HepG2 (cell line): ENCODE data around the gene SLC27A1. TPM values are rescaled to one million over a fixed set of nuclear protein-coding genes. Genes with fewer than 3 reads are reported as not detected.

ENCODE experiments used
- ATAC-seq: fragments of 200-7000 bp; cut with Tn5 transposase; 3 replicates; pipeline ENCODE4 v1.9.1; 2020; ENCODE audit warnings: mild to moderate bottlenecking, moderate library complexity
- BruUV-seq: library from RNA; stranded (reverse); fragments of 400-500 nt; replicated peaks from 2 replicates; lab custom pipeline; 2021; lab: Mats Ljungman, UMichigan
- CTCF ChIA-PET: fragments of 300-600 bp; formaldehyde crosslinking; extraction: SDS; loops from one replicate; lab custom pipeline; 2021; ENCODE audit warnings: low total read pairs, inconsistent platforms, low intra/inter-chr PET ratio; lab: Yijun Ruan, JAX
- POLR2A ChIA-PET: fragments of 350-600 bp; sonication (Branson Sonifier 250); formaldehyde crosslinking; loops from one replicate; lab custom pipeline; 2020; ENCODE audit warnings: antibody characterized with exemption, inconsistent platforms; lab: Yijun Ruan, JAX
- DNase-seq: peaks from one replicate; pipeline ENCODE4 v3.0.0-alpha.2; 2015; ENCODE audit warnings: low spot score
- FAIRE-seq: peaks from 3 replicates; lab custom pipeline; 2011; peaks lifted over from hg19 to GRCh38; lab: Jason Lieb, UNC
- H2AFZ ChIP-seq: one replicate; pipeline ENCODE4 v1.6.1; 2011; ENCODE audit warnings: low read length, inconsistent platforms
- H3K27ac ChIP-seq: fragments of 300-600 bp; 3 replicates; pipeline ENCODE4 v1.8.0; 2011; ENCODE audit warnings: mixed run types, mild to moderate bottlenecking, mixed read lengths, low read length, inconsistent platforms; ENCODE audit not compliant: insufficient read depth; ENCODE audit errors: extremely low read length
- H3K27me3 ChIP-seq, 2 experiments: fragments of 200-600 bp in 1 of 2; 2 replicates in 1 of 2; 3 replicates in 1 of 2; pipeline versions ENCODE4 v1.6.0 to v1.8.0; 2011; ENCODE audit warnings: low read length in 2 of 2, mild to moderate bottlenecking in 2 of 2, moderate library complexity in 2 of 2, inconsistent platforms in 1 of 2; ENCODE audit not compliant: insufficient read depth in 2 of 2, control insufficient read depth in 1 of 2
- H3K36me3 ChIP-seq, 2 experiments: fragments of 200-600 bp in 1 of 2; replicated peaks in 1 of 2; 2 replicates in 1 of 2; 3 replicates in 1 of 2; pipeline versions ENCODE4 v1.5.1 to v1.8.0; 2011; ENCODE audit warnings: low read length in 2 of 2, inconsistent platforms in 1 of 2; ENCODE audit not compliant: insufficient read depth in 2 of 2, control insufficient read depth in 1 of 2
- H3K4me1 ChIP-seq: 2 replicates; pipeline ENCODE4 v1.5.1; 2012; ENCODE audit warnings: low read length, inconsistent platforms; ENCODE audit not compliant: insufficient read depth
- H3K4me2 ChIP-seq: 2 replicates; pipeline ENCODE4 v1.6.0; 2011; ENCODE audit warnings: low read depth, low read length, inconsistent platforms
- H3K4me3 ChIP-seq, 3 experiments: fragments of 200-600 bp in 1 of 3; sonication (generic), shearing (Covaris generic) in 1 of 3; replicated peaks in 1 of 3; 2 replicates each; pipeline ENCODE4 v1.5.1; 2011 to 2016; ENCODE audit warnings: low read length in 3 of 3, inconsistent platforms in 2 of 3, low read depth in 2 of 3, mild to moderate bottlenecking in 2 of 3, control low read depth in 1 of 3, mixed read lengths in 1 of 3; ENCODE audit not compliant: insufficient read depth in 1 of 3
- H3K79me2 ChIP-seq: one replicate; pipeline ENCODE4 v1.6.1; 2011; ENCODE audit warnings: low read length, inconsistent platforms; ENCODE audit not compliant: insufficient read depth
- H3K9ac ChIP-seq: 2 replicates; pipeline ENCODE4 v1.6.0; 2011; ENCODE audit warnings: mild to moderate bottlenecking, low read depth, low read length, inconsistent platforms; ENCODE audit not compliant: insufficient read depth
- H3K9me3 ChIP-seq: 2 replicates; pipeline ENCODE4 v1.5.1; 2012; ENCODE audit warnings: mild to moderate bottlenecking, low read length
- H4K20me1 ChIP-seq: 2 replicates; pipeline ENCODE4 v1.6.0; 2011; ENCODE audit warnings: inconsistent platforms, mild to moderate bottlenecking, low read length, moderate library complexity; ENCODE audit not compliant: insufficient read depth
- DMAP1 ChIP-seq: IDR thresholded peaks from 2 replicates; pipeline ENCODE4 v1.6.1; 2016
- ESRRA ChIP-seq: sonication (generic); formaldehyde crosslinking; IDR thresholded peaks from 2 replicates; pipeline ENCODE4 v1.5.1; 2020; ENCODE audit warnings: mild to moderate bottlenecking, low read depth, missing genetic modification reagents
- GLI4 ChIP-seq: sonication (generic); formaldehyde crosslinking; IDR thresholded peaks from 2 replicates; pipeline ENCODE4 v1.5.1; 2020; ENCODE audit warnings: missing genetic modification reagents, mild to moderate bottlenecking, moderate library complexity, borderline replicate concordance
- MIER2 ChIP-seq: IDR thresholded peaks from 2 replicates; pipeline ENCODE4 v1.6.1; 2016; ENCODE audit warnings: missing biosample characterization, missing genetic modification reagents
- PCBP1 ChIP-seq: fragments of 200-400 bp; formaldehyde crosslinking; IDR thresholded peaks from 2 replicates; pipeline ENCODE4 v1.6.1; 2017; ENCODE audit warnings: mild to moderate bottlenecking, low read depth, low read length, borderline replicate concordance
- SMARCC2 ChIP-seq: fragments of 450-650 bp; IDR thresholded peaks from 2 replicates; pipeline ENCODE4 v1.6.1; 2017; ENCODE audit warnings: antibody characterized with exemption, mild to moderate bottlenecking
- U2AF2 ChIP-seq: fragments of 200-400 bp; formaldehyde crosslinking; IDR thresholded peaks from 2 replicates; pipeline ENCODE4 v1.6.1; 2017; ENCODE audit warnings: low read depth, mild to moderate bottlenecking, low read length
- ZNF101 ChIP-seq: sonication (generic); formaldehyde crosslinking; IDR thresholded peaks from 2 replicates; pipeline ENCODE4 v1.4.0; 2020; ENCODE audit warnings: mild to moderate bottlenecking, low read depth, missing genetic modification reagents, borderline replicate concordance
- ZNF124 ChIP-seq: sonication (generic); formaldehyde crosslinking; IDR thresholded peaks from 2 replicates; pipeline ENCODE4 v1.4.0; 2020; ENCODE audit warnings: missing genetic modification reagents
- ZNF749 ChIP-seq: sonication (generic); formaldehyde crosslinking; IDR thresholded peaks from 2 replicates; pipeline ENCODE4 v1.8.0; 2022; ENCODE audit warnings: mild to moderate bottlenecking, missing genetic modification reagents, moderate library complexity, borderline replicate concordance
- ZNF768 ChIP-seq: sonication (generic); formaldehyde crosslinking; IDR thresholded peaks from 2 replicates; pipeline ENCODE4 v1.4.0; 2020; ENCODE audit warnings: missing genetic modification reagents
- WGBS: methylation state at CpG from one replicate; pipeline ENCODE4 v1.1.6; 2017; ENCODE audit warnings: low lambda C conversion rate; 5-methylcytosine and 5-hydroxymethylcytosine counted together
- in situ Hi-C: cut with HindIII; loops from 2 replicates; pipeline ENCODE4 v1.10.0; 2017; ENCODE audit warnings: low pct_unique_long_range_greater_than_20kb; ENCODE audit not compliant: extremely low pct_ligation_motif_present
- intact Hi-C: fragments of 100-400 bp; cut with micrococcal nuclease; formaldehyde crosslinking; loops from one replicate; pipeline ENCODE4 v1.10.0; 2022; ENCODE audit not compliant: unreplicated experiment
- polyA plus RNA-seq, 8 experiments: library from polyadenylated mRNA; depleted of rRNA in 3 of 8; stranded (reverse) in 7 of 8; unstranded in 1 of 8; fragments of >200 nt; fragmentation: Illumina TruSeq in 4 of 8; extraction: Trizol in 4 of 8; gene quantifications; 2 replicates each; pipeline versions ENCODE4 v1.2.1 to v1.2.3, GENCODE V29; 2011 to 2016; ENCODE audit warnings: low read depth in 4 of 8, missing spikeins in 1 of 8, mixed read lengths in 1 of 8; ENCODE audit not compliant: insufficient read depth in 1 of 8
- total RNA-seq, 5 experiments: library from RNA; depleted of rRNA; stranded (reverse); fragments of >200 nt; fragmentation: Illumina TruSeq; extraction: Trizol; gene quantifications; 2 replicates each; pipeline ENCODE4 v1.2.3, GENCODE V29; 2016; ENCODE audit warnings: low read depth in 1 of 5
- TF ChIP-seq, protein P1 (sequence below): sonication (generic); formaldehyde crosslinking; IDR thresholded peaks from 2 replicates; pipeline ENCODE4 v1.4.0; 2020; ENCODE audit warnings: missing genetic modification reagents
- TF ChIP-seq, protein P2 (sequence below): sonication (generic); formaldehyde crosslinking; IDR thresholded peaks from 2 replicates; pipeline ENCODE4 v1.8.1; 2022; ENCODE audit warnings: mild to moderate bottlenecking, missing genetic modification reagents
- TF ChIP-seq, protein P3 (sequence below): sonication (generic); formaldehyde crosslinking; IDR thresholded peaks from 2 replicates; pipeline ENCODE4 v1.4.0; 2020; ENCODE audit warnings: missing genetic modification reagents, borderline replicate concordance
- TF ChIP-seq, protein P4 (sequence below): sonication (generic); formaldehyde crosslinking; IDR thresholded peaks from 2 replicates; pipeline ENCODE4 v1.8.0; 2023; ENCODE audit warnings: mild to moderate bottlenecking, missing genetic modification reagents

The SLC27A1 gene
- total and polyA plus RNA-seq, 2 of the 13 experiments (the other 11 are each of a cell fraction or from before 2014, with no cell fraction given), result 4.1 to 8.8 TPM

DNA sequence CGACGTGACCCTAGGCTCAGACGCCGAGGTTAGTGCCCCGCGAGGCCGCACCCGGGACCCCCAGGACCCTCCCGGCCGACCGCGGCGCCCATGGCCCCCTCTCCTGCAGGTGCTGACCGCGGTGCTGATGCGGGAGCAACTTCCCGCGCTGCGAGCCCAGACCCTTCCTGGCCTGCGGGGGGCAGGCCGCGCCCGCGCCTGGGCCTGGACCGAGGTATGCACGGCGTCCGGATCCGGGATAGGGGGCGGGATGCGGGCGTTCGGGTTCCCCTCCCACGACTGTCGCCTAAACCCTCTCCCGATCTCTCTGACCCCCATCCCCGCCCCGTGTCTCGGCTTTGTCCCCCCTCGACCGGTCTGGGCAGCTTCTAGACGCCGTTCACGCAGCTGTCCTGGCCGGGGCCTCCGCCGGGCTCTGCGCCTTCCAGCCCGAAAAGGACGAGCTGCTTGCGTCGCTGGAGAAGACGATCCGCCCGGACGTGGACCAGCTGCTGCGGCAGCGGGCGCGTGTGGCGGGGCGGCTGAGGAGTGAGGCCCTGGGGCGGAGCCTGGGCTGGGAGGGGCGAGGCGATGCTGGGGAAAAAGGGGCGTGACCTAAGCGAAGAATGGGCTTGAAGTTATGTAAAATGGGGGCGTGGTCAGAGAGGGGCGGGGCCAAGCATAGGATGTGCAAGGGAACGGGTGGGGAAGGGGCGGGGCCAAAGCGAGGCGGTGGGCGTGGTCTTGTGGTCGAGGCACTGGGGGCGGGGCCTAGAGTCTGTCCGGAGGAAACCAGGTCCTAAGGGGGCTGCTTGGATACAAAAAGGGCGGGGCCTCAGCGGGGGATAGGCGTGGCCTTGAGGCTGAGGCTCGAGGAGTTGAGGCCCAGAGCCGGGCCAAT, 69.2 kb downstream of the SLC27A1 start:
- H3K27me3 ChIP-seq, result peaks cover 0 to 23% of the 10 kb centered on the region in 2 experiments; a peak in 3 of 5 replicates
- peak; percentile 86 for ATAC-seq
- POLR2A ChIA-PET, result interaction anchor here (1.6 kb wide), 1 partner anchor 28 kb away, joined by 6 read pairs; the partner anchor contains the start of gene PGLS
- no peaks in the 10 kb centered on the region for H3K79me2 ChIP-seq
- peak; percentile 51 for FAIRE-seq
- no peaks in the 10 kb centered on the region for H4K20me1 ChIP-seq
- H3K4me3 ChIP-seq, result peak overlapping the region; percentile 47 to 71 (median 56)
- intact Hi-C loops, result loop anchor here (1.0 kb wide), 1 partner anchor 35 kb away; no protein-coding TSS in a partner anchor
- peak overlapping the region; percentile 79 for H3K4me2 ChIP-seq
- no peaks in the 10 kb centered on the region for H3K36me3 ChIP-seq
- peak; percentile 85 for DNase-seq
- BruUV-seq, result no TSS peak
- WGBS, result 1% methylated on average over 50 of the region's 82 CpGs
- in situ Hi-C loops, result no loop called here
- H2AFZ ChIP-seq, result no peak overlapping the region
- no peak overlapping the region for H3K27ac ChIP-seq
- CTCF ChIA-PET, result no interaction called here
- H3K9ac ChIP-seq, result 0 out of 2 replicates have a peak overlapping the region, but pooled peaks have one; percentile 22
- no peaks in the 10 kb centered on the region for H3K9me3 ChIP-seq
- H3K4me1 ChIP-seq, result peaks cover 19% of the 10 kb centered on the region
- TF ChIP-seq, protein P1, sequence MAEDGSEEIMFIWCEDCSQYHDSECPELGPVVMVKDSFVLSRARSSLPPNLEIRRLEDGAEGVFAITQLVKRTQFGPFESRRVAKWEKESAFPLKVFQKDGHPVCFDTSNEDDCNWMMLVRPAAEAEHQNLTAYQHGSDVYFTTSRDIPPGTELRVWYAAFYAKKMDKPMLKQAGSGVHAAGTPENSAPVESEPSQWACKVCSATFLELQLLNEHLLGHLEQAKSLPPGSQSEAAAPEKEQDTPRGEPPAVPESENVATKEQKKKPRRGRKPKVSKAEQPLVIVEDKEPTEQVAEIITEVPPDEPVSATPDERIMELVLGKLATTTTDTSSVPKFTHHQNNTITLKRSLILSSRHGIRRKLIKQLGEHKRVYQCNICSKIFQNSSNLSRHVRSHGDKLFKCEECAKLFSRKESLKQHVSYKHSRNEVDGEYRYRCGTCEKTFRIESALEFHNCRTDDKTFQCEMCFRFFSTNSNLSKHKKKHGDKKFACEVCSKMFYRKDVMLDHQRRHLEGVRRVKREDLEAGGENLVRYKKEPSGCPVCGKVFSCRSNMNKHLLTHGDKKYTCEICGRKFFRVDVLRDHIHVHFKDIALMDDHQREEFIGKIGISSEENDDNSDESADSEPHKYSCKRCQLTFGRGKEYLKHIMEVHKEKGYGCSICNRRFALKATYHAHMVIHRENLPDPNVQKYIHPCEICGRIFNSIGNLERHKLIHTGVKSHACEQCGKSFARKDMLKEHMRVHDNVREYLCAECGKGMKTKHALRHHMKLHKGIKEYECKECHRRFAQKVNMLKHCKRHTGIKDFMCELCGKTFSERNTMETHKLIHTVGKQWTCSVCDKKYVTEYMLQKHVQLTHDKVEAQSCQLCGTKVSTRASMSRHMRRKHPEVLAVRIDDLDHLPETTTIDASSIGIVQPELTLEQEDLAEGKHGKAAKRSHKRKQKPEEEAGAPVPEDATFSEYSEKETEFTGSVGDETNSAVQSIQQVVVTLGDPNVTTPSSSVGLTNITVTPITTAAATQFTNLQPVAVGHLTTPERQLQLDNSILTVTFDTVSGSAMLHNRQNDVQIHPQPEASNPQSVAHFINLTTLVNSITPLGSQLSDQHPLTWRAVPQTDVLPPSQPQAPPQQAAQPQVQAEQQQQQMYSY (CRISPR knock-in tag), result no peak
- TF ChIP-seq ZNF101 (CRISPR knock-in tag) (no peak), ZNF124 (CRISPR knock-in tag) (no peak), ZNF749 (CRISPR knock-in tag) (no peak), SMARCC2 (no peak), MIER2 (CRISPR knock-in tag) (peak; percentile 92), GLI4 (no peak; the same call in 1 of the 2 replicates), U2AF2 (no peak), ESRRA (CRISPR knock-in tag) (no peak), ZNF768 (CRISPR knock-in tag) (peak; percentile 19; the same call in 1 of the 2 replicates), DMAP1 (no peak), PCBP1 (0 out of 2 replicates have a peak, but pooled peaks have one; percentile 46)
- TF ChIP-seq, protein P2, sequence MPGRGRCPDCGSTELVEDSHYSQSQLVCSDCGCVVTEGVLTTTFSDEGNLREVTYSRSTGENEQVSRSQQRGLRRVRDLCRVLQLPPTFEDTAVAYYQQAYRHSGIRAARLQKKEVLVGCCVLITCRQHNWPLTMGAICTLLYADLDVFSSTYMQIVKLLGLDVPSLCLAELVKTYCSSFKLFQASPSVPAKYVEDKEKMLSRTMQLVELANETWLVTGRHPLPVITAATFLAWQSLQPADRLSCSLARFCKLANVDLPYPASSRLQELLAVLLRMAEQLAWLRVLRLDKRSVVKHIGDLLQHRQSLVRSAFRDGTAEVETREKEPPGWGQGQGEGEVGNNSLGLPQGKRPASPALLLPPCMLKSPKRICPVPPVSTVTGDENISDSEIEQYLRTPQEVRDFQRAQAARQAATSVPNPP, result no peak
- TF ChIP-seq, protein P3, sequence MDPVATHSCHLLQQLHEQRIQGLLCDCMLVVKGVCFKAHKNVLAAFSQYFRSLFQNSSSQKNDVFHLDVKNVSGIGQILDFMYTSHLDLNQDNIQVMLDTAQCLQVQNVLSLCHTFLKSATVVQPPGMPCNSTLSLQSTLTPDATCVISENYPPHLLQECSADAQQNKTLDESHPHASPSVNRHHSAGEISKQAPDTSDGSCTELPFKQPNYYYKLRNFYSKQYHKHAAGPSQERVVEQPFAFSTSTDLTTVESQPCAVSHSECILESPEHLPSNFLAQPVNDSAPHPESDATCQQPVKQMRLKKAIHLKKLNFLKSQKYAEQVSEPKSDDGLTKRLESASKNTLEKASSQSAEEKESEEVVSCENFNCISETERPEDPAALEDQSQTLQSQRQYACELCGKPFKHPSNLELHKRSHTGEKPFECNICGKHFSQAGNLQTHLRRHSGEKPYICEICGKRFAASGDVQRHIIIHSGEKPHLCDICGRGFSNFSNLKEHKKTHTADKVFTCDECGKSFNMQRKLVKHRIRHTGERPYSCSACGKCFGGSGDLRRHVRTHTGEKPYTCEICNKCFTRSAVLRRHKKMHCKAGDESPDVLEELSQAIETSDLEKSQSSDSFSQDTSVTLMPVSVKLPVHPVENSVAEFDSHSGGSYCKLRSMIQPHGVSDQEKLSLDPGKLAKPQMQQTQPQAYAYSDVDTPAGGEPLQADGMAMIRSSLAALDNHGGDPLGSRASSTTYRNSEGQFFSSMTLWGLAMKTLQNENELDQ, result no peak
- TF ChIP-seq, protein P4, sequence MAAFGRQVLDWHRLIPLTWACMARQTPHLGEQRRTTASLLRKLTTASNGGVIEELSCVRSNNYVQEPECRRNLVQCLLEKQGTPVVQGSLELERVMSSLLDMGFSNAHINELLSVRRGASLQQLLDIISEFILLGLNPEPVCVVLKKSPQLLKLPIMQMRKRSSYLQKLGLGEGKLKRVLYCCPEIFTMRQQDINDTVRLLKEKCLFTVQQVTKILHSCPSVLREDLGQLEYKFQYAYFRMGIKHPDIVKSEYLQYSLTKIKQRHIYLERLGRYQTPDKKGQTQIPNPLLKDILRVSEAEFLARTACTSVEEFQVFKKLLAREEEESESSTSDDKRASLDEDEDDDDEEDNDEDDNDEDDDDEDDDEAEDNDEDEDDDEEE (CRISPR knock-in tag), result 0 out of 2 replicates have a peak, but pooled peaks have one; percentile 27
